ENCODE data around the gene ZDHHC3.

The ZDHHC3 gene

GRCh38 chr3:44976002-44976815 is at the start of gene ZDHHC3, which contains the start of gene EXOSC7:
ZDHHC3 (minus strand) TSS chr3:44976174; CDS start chr3:44959436, 16,738 bp downstream.
EXOSC7 (plus strand) TSS chr3:44976244; CDS start chr3:44976278, 34 bp downstream.
- peak; percentile 96 for DNase-seq

GRCh38 chr3:45024542-45025255 is 48.7 kb upstream of the ZDHHC3 start:
- peak; percentile 60 for DNase-seq

GRCh38 chr3:45023675-45024074 is 47.7 kb upstream of the ZDHHC3 start:
- no peak for DNase-seq

GRCh38 chr3:45021524-45022297 is 45.7 kb upstream of the ZDHHC3 start:
- peak; percentile 82 for DNase-seq

- no peak for DNase-seq
Measured at GRCh38 chr3:45020534-45020933, 44.6 kb upstream of the ZDHHC3 start.

- no peak for DNase-seq
Measured at GRCh38 chr3:45017821-45018220, 41.8 kb upstream of the ZDHHC3 start.

- DNase-seq = no peak
Measured at GRCh38 chr3:45016916-45017315, 40.9 kb upstream of the ZDHHC3 start.

GRCh38 chr3:45012577-45012976 is 36.6 kb upstream of the ZDHHC3 start:
- no peak for DNase-seq

- no peak for DNase-seq
Measured at GRCh38 chr3:45011756-45012508, 36.0 kb upstream of the ZDHHC3 start.

GRCh38 chr3:45010811-45011333 is 34.9 kb upstream of the ZDHHC3 start:
- no peak for DNase-seq

- no peak for DNase-seq
Measured at GRCh38 chr3:45009868-45010267, 33.9 kb upstream of the ZDHHC3 start.

- DNase-seq = no peak
Measured at GRCh38 chr3:45008117-45008516, 32.1 kb upstream of the ZDHHC3 start.

- DNase-seq = no peak
Measured at GRCh38 chr3:45007091-45007490, 31.1 kb upstream of the ZDHHC3 start.

GRCh38 chr3:45003859-45004258 is 27.9 kb upstream of the ZDHHC3 start:
- no peak for DNase-seq

GRCh38 chr3:45003406-45003805 is 27.4 kb upstream of the ZDHHC3 start:
- DNase-seq = no peak

- DNase-seq = no peak
Measured at GRCh38 chr3:45002720-45003119, 26.7 kb upstream of the ZDHHC3 start.

GRCh38 chr3:45002139-45002660 is 26.2 kb upstream of the ZDHHC3 start:
- DNase-seq = no peak

- no peak for DNase-seq
Measured at GRCh38 chr3:45001738-45002137, 25.8 kb upstream of the ZDHHC3 start.

GRCh38 chr3:45000823-45001222 is 24.8 kb upstream of the ZDHHC3 start:
- DNase-seq = no peak

- DNase-seq = no peak
Measured at GRCh38 chr3:44999782-45000181, 23.8 kb upstream of the ZDHHC3 start.

- DNase-seq = no peak
Measured at GRCh38 chr3:44996556-44996969, 20.6 kb upstream of the ZDHHC3 start.

All from right forelimb (tissue), 1 donor.